Measurements from ENCODE around the gene TBC1D1.
"Not testable (repeated sequence)": the region's sequence is repeated elsewhere in the genome, so short reads cannot be mapped to it uniquely, and the experiment has no call there.

Gene TBC1D1

GRCh38 chr4:38020386-38020785 lies 129.5 kb downstream of the TBC1D1 start:
- no peak for DNase-seq

- not testable (repeated sequence) for DNase-seq
Measured at GRCh38 chr4:38020961-38021360, 130.1 kb downstream of the TBC1D1 start.

GRCh38 chr4:38021751-38022150 lies 130.9 kb downstream of the TBC1D1 start:
- DNase-seq: no peak

DNA sequence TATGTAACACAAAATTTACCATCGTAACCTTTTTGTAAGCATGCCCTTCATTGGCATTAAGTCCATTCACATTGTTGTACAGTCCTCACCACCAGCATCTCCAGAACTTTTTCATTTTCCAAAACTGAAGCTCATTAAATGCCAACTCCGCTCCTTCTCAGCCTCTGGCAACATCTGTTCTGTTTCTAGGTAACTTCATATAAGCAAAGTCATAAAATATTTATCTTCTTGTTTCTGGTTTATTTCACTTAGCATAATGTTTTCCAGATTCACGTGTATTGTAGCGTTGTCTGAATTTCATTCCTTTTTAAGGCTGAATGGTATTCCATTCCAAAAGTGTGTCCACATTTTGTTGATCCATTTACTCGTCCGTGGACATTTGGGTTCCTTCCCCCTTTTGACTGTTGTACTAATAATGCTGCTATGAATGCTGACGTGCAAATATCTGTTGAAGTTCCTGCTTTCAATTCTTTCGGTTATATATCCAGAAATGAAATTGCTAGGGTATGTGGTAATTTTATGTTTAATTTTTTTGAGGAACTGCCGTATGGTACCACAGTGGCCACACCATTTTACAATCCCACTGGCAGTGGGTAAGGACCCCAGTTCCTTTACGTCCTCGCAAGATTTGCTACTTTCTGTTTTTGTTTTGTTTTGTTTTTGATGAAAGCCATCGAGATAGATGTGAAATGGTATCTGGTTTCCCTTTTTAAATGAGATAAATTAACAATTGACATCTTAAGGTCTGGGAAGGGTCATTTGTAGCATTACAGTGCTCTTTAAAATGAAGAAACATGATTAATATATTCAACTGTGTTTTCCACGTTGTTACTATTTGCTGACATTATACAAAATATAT lies 132.7 kb downstream of the TBC1D1 start:
- no peak for DNase-seq

- DNase-seq: no peak
Measured at GRCh38 chr4:38024206-38024509, 133.3 kb downstream of the TBC1D1 start.

DNA sequence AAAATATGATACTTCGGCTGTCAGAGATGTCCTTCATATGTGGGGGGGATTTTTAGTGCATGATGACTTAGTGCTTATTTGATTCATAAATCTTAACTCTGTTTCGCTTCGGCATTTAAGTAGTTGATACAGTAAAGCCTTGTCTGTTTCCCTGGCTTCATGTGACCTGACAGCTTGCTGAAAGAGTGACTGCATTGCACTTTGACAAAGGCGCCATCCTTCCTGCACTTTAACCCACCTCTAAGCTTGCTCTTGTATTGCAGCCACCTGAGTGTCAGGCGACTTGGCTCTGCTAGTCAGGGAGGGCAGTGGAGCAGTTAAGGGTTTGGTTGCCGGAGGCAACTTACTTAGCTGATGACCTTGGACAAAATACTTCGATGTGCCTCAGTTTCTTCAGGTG lies 134.8 kb downstream of the TBC1D1 start:
- no peak for DNase-seq

DNA sequence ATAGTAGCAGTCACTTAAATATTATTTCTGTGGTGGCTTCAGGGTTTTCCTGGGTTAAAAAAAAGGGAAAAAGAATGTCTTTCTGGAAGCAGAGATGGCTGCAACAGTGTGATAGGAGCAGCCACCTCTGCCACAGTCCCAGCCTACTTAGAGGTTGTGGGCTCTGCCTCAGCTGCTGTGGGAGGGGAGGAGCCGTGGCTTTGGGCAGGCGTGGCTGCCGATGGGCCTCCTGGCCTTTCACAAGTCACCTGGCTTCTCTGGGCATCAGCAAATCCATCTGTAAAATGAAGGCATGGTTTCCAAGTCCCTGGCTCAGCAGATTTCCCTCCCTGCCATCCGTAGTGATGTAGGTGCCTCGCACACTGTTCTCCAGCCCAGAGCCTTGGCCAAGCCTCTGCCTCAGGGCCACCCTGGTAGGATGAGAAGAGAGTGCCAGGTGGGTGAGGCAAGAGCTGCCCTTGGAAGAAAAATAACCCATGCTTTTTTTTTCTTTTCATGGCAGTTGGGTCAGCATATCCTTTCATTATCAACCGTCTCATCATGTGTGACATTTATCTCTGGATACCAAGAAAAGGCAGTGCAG lies 135.4 kb downstream of the TBC1D1 start:
- no peak for DNase-seq

GRCh38 chr4:38030023-38030422 lies 139.1 kb downstream of the TBC1D1 start:
- no peak for DNase-seq

- DNase-seq: peak; percentile 13
Measured at GRCh38 chr4:38034986-38035882, 144.3 kb downstream of the TBC1D1 start.

- no peak for DNase-seq
Measured at GRCh38 chr4:38036548-38036947, 145.7 kb downstream of the TBC1D1 start.

- DNase-seq: no peak
Measured at GRCh38 chr4:38037612-38038011, 146.7 kb downstream of the TBC1D1 start.

DNA sequence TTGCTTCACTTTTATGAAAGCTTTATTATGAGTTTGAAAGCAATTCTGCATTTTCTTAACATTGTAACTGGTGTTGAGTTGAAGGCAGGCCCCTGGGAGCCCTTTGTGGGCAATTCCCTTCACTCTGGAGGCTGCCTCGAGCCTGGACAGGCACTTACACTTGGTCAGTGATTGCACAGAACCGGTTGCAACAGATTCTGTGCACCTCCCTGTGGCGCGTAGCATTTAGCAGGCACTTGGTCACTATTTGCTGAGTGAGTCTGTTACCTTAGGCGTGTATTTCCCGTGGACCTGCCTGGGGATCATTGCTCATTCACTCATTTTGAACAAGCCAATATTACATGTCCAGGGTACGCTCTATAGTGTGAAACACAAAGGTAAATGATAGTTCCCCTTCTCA lies 149.7 kb downstream of the TBC1D1 start:
- DNase-seq: no peak

GRCh38 chr4:38044060-38044459 lies 153.2 kb downstream of the TBC1D1 start:
- no peak for DNase-seq

- no peak for DNase-seq
Measured at GRCh38 chr4:38045289-38045988, 154.6 kb downstream of the TBC1D1 start.

GRCh38 chr4:38046727-38047489 lies 156.0 kb downstream of the TBC1D1 start:
- no peak for DNase-seq

DNA sequence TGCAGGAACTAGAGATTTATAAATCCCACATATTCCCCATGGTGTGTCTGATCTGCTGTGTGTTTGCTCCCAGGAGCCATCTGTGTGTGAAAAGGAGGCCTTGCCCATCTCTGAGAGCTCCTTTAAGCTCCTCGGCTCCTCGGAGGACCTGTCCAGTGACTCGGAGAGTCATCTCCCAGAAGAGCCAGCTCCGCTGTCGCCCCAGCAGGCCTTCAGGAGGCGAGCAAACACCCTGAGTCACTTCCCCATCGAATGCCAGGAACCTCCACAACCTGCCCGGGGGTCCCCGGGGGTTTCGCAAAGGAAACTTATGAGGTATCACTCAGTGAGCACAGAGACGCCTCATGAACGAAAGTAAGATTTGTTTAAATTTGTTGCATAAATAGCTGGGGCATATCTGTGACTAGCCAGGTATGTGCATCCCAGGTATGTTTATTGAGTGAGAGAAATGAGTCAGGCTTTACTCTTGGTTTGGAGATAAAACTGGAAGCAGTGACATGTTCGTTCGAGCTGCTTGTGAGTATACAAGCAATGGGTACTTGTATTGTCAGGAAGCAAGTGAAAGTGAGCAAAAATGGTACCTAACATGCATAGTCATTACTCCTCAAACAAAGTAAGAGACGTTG lies 158.8 kb downstream of the TBC1D1 start:
- no peak for DNase-seq

DNA sequence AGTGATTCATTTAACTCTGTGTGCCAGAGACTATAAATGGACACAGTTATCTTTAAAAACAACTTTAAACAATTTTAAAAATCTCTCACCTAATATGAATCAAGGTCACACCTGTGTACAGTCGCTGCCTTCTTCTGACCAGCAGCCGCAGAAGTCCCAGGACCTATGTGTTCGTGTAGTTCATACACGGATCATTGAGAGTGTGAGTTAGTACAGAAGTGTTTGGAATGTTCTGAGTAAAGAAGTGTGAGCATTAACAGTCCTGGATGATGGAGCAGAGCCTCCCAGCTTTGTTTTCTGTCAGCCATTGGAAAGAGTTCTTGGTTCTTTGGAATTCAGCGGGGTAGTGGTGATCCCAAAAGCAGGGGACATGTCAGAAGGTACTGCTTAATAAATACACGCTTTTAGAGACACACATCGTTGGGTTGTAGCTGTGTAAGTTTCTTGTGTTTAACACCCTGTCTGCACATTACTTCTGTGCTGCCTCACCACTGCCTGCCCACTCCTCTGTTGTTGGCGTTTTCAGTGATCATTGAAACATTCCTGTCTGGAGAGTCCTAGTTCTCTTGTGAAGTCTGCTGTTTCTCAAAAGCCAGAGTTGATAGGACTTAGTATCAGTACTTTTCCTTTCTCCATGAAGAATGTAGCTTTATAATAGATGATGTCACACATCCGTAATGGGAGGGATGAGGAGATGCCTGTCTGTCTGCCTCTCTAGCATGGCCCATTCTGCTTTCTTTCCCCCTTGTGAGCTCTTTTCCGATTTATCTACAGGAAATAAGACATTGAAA lies 159.9 kb downstream of the TBC1D1 start:
- DNase-seq: no peak

GRCh38 chr4:38055566-38055965 lies 164.7 kb downstream of the TBC1D1 start:
- no peak for DNase-seq

DNA sequence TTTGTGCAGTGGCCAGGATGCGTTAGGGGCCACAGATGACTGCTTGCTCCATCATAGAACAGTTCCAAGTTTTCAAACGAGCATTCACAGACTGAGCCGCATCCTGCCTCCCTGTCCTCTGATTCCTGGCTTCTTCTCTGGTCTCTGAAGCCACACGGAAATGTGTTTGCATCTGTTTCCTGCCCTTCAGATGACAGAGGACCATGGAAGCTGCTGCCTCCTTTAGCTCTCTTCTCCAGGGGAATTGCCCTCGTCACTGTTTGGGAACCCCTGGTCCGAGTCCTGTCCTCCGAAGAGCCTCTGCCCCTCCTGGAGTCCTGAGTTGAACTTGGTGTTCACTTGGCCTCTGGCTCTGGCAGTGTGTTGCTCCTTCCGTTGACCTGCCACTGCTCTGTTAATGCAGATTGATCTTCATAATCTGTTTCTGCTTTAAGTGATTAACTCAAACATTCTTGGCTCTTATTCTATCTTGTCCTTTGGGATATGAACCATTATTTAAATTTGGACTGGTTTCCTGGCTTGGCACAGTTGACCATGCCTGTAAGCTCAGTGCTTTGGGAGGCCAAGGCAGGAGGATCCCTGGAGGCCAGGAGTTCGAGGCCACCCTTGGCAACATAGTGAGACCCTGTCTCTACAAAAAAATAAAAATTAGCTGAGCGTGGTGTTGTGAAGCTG lies 165.3 kb downstream of the TBC1D1 start:
- DNase-seq: no peak

DNA sequence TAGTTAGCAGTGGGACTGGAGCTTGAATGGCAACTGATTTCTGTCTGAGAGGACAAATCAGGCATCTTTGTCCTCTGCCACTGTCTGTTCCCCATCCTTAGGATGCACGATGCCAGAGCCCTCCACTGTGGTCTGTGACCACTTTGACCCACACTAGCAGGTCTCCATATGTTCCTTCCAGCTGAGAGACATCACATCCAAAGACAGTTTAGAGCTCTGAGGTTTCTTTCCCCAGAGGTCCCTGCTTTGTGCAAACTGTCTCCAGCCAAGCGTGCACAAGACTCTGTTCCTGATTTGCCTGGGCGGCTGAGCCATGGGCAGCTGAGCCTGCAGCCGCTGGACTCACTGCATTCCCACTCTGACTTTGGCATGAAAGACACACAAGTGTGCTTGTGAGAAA lies 167.3 kb downstream of the TBC1D1 start:
- DNase-seq: no peak
